Hepatic stellate cell (primary cell): ENCODE results near the gene STEAP3.

Experiments used
- DNase-seq: peaks from one replicate; pipeline ENCODE4 v3.0.0; 2011; ENCODE audit warnings: low spot score

Gene STEAP3

GRCh38 chr2:119292226-119292625 is 68.6 kb downstream of the STEAP3 start:
- no peak for DNase-seq

DNA sequence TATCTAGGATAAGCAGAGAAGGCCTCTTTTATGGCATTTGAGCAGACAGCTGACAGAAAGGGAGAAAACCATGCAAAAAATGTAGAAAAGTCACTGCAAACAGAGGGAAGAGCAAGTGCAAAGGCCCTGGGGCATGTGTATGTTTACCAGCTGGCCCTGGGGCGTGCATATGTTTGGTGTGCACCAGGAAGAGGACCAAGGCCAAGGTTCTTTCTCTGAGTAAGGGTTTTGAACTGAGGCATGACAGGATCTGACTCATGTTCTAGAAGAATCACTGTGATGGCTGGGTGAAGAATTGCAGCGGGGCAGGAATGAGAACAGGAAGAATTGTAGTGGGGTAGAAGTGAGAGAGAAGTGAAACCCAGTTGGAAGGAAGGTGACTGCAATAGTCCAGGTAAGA is 69.6 kb downstream of the STEAP3 start:
- no peak for DNase-seq

GRCh38 chr2:119293900-119294299 is 70.3 kb downstream of the STEAP3 start:
- no peak for DNase-seq

GRCh38 chr2:119294671-119295070 is 71.0 kb downstream of the STEAP3 start:
- no peak for DNase-seq

DNA sequence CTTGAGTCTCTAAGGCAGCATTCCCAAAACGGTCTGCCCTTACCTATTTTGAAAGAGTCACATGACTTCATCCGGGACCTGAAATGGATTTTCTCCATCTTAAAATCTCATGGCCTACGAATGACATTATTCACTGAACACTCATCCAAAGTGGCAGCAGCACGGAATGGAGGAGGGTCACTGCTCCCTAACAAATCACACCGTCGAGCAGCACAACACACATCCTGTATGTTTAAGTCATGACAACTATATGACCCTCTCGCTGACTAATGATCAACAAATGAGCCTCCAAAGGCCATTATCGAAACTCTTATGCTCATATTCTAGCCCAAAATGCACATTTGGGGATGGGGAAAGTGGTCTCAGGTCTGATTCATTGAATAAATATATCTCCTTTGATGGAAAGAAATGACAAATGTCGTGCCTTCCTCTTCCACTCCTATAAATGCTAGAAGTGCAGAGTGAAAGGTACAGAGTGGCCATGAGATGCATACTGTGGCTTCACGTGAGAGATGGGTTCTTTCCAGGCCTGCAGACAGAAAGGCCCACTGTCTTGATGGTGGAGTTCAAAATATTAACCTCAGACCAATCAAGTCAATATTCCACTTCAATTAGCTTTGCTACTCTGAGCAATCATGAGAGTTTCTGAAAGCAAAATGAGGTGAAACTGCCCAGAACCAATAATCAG is 72.2 kb downstream of the STEAP3 start:
- DNase-seq, result no peak

- no peak for DNase-seq
Measured at GRCh38 chr2:119301413-119301812, 77.8 kb downstream of the STEAP3 start.

DNA sequence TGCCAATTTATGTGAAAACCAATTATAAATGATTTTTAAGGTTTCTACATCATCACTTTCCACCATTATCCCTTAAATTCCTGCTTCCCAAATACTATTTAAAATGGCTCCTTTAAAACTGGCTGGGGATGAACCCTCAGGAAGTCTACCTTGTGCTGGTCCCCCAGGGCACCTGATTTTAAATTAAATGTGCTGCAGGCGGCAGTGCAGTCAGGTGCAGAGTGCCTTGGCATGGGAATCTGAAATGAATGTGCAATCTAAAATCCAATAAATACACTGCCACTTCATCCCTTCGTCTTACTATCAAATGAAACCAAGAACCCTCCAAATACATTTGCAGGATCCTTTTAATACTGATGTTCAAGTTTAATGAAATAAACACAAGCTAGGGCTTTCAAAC is 81.2 kb downstream of the STEAP3 start:
- no peak for DNase-seq

DNA sequence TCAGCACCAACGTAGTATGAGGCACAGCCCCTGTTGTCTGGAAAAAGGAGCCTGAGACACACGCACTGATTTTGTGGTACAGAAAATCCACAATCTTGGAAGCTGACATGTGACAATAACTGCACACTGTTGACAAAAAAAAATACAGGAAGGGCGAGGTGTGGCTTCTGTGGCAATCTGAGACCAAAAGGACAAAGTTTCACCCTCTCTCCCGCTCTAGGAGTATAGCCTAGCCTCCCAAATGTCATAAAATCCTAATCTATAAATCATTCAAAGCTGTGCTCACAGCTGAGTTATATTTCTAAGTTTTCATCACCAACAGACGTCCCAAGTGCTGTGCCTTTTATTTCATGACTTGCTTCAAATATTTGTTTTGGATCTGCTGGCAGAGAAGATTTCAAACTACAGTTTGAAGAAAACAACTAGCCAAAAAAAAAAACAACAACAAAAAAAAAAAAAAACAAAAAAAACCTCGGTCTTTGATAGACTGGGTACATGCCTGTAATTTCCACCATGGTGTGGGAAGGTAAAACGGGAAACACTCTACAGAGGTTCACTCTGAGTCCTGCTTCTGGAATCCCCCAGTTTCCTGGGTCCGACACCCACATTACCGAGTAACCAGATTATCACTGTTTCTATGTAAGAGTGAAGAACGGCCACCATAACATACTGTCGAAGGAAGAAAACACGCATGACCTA is 82.0 kb downstream of the STEAP3 start:
- DNase-seq, result no peak

GRCh38 chr2:119306196-119306590 is 82.6 kb downstream of the STEAP3 start:
- no peak for DNase-seq

GRCh38 chr2:119307419-119308140 is 83.9 kb downstream of the STEAP3 start:
- no peak for DNase-seq

GRCh38 chr2:119308793-119309330 is 85.2 kb downstream of the STEAP3 start:
- DNase-seq, result no peak

DNA sequence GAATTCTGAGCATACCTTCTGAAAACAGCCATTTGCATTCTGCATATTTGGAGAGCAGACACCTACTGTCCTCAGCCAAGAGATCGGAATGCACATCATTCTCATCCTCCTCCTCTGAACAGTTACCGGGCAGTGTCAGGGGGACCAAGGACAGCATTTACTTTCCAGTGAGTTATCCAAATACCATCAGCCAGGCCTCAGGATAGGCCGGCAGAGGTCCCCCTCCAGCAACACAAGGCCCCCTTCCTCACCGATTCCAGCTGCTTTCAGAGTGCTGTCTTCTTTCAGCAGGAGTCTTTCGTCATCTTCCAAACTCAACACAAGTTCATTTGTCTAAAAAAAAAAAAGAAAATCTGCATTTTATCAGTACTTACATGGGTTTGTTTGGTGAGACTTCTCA is 87.7 kb downstream of the STEAP3 start:
- no peak for DNase-seq

DNA sequence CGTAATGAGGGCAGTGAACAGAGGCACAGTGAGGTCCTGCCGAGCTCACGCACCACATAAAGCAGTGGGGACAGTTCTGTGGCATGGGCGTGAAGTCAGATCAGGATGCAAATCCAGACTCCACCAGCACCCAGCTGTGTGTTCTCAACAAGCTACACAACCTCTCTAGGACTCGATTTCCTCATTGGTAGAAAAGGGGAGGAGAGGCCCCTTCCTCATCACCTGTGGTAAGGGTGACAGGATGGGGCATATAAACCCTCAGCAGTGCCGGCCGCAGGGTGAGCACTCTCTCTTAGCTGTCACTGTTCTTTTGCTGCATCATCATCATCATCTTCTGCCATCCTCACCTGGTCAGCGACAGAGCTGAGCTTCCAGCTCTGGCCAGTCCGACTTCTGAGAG is 88.2 kb downstream of the STEAP3 start:
- DNase-seq, result no peak
